Nephron (organoid): Measurements from ENCODE around the gene RALGAPA2.

Source experiments
- H3K27ac Mint-ChIP-seq, 3 experiments: 2 replicates each; pipeline ENCODE4 v1.8.0; 2020; ENCODE audit warnings: mixed read lengths in 3 of 3, mild to moderate bottlenecking in 2 of 3, moderate library complexity in 1 of 3
- H3K27me3 Mint-ChIP-seq: 2 replicates; pipeline ENCODE4 v1.8.0; 2021; ENCODE audit warnings: low read depth, mild to moderate bottlenecking, moderate library complexity, mixed read lengths
- H3K36me3 Mint-ChIP-seq: 2 replicates; pipeline ENCODE4 v1.8.0; 2020; ENCODE audit warnings: low read depth, mixed read lengths
- H3K4me1 Mint-ChIP-seq: 2 replicates; pipeline ENCODE4 v1.8.0; 2020; ENCODE audit warnings: mixed read lengths
- H3K4me3 Mint-ChIP-seq, 3 experiments: 2 replicates each; pipeline ENCODE4 v1.8.0; 2020; ENCODE audit warnings: mild to moderate bottlenecking in 3 of 3, mixed read lengths in 3 of 3, moderate library complexity in 2 of 3
- H3K9me3 Mint-ChIP-seq: 2 replicates; pipeline ENCODE4 v1.8.0; 2020; ENCODE audit warnings: mixed read lengths
- CTCF ChIP-seq, 3 experiments: fragments of 200-600 bp; sonication (generic); IDR thresholded peaks; one replicate each; pipeline ENCODE4 v1.5.0; 2021; ENCODE audit warnings: antibody characterized with exemption in 3 of 3; ENCODE audit not compliant: unreplicated experiment in 3 of 3

The RALGAPA2 gene

DNA sequence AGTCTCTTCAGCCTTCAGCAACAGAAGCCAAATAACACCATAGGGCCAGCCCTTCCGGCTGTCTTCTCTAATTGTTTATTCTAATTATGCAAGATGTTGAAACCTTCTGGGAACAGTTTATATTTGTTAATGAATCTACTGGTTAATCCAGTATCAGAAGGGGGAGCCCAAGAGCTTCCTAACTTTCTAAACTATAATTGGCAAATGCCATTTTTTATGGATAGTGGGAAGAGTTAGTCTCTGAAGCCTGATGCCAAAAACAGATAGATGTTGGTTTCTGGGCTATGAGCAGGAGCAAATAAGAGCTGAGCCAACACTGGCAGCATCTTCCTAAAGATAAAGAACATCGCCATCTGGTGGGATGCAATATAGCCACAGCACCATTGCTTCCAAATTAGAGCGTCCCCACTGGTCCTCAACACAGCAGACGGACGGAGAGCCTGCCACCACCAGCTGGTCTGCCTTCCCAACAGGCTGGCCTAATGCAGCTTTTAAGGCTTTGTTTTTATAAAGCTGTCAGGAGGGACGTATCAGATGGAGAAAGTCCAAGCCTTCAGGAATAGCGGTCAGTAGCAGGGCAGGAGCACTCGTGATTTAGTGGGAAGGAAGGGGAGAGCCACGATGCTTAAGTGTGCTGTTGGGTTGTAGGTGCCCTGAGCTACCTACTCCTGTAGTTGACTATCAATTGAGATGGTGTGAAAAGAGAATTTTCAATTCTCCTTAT lies 118.8 kb downstream of the RALGAPA2 start:
- Mint-ChIP-seq H3K27me3 (no peaks in the 10 kb centered on the region), H3K4me3 (no peak overlapping the region), H3K4me1 (peaks cover 14% of the 10 kb centered on the region), H3K9me3 (no peaks in the 10 kb centered on the region), H3K27ac (peak overlapping the region in 1 of 3 experiments; percentile 39), H3K36me3 (peaks cover 18% of the 10 kb centered on the region)
- TF ChIP-seq CTCF (IDR thresholded peaks at IDR 0.05; ENCODE audit: unreplicated experiment in 3 of 3) = peak; percentile 46 to 55 (median 46)

GRCh38 chr20:20585146-20585545 lies 127.3 kb downstream of the RALGAPA2 start:
- TF ChIP-seq CTCF (IDR thresholded peaks at IDR 0.05; ENCODE audit: unreplicated experiment in 3 of 3) = no peak
- H3K27ac Mint-ChIP-seq = no peak overlapping the region
- peaks cover 12% of the 10 kb centered on the region for H3K9me3 Mint-ChIP-seq
- no peaks in the 10 kb centered on the region for H3K4me1 Mint-ChIP-seq
- H3K27me3 Mint-ChIP-seq = no peaks in the 10 kb centered on the region
- H3K36me3 Mint-ChIP-seq = peaks cover 63% of the 10 kb centered on the region
- no peak overlapping the region for H3K4me3 Mint-ChIP-seq

- TF ChIP-seq CTCF (IDR thresholded peaks at IDR 0.05; ENCODE audit: unreplicated experiment in 3 of 3) = no peak
- H3K4me3 Mint-ChIP-seq = no peak overlapping the region
- peaks cover 12% of the 10 kb centered on the region for H3K9me3 Mint-ChIP-seq
- peaks cover 48% of the 10 kb centered on the region for H3K36me3 Mint-ChIP-seq
- no peaks in the 10 kb centered on the region for H3K4me1 Mint-ChIP-seq
- no peaks in the 10 kb centered on the region for H3K27me3 Mint-ChIP-seq
- no peak overlapping the region for H3K27ac Mint-ChIP-seq
Observed at GRCh38 chr20:20582734-20583133, 129.7 kb downstream of the RALGAPA2 start.

DNA sequence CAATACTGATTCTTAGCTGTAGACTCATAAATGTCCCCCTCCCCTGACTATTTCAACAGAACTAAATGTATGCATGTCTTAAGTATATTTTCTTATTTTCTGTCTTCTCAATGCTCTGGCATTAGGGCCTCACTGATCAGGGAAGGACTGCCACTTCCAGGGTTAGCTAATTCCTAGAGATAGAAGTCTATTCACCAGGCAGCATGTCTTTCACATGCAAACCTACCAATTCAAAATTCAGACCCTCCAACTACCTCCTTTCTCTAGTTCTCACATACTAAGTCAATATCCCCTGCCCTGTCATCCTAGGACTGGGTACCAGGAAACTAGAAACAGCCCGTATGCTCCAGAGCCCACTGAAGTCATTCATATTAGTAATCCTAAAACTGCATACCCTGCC lies 132.3 kb downstream of the RALGAPA2 start:
- peaks cover 25% of the 10 kb centered on the region for H3K36me3 Mint-ChIP-seq

GRCh38 chr20:20578838-20579237 lies 133.6 kb downstream of the RALGAPA2 start:
- H3K36me3 Mint-ChIP-seq = peaks cover 14% of the 10 kb centered on the region

More for the DNA sequence above, 132.3 kb downstream of the RALGAPA2 start:
- no peak overlapping the region for H3K27ac Mint-ChIP-seq
- no peaks in the 10 kb centered on the region for H3K9me3 Mint-ChIP-seq
- H3K27me3 Mint-ChIP-seq = no peaks in the 10 kb centered on the region
- TF ChIP-seq CTCF (IDR thresholded peaks at IDR 0.05; ENCODE audit: unreplicated experiment in 3 of 3) = no peak
- H3K4me1 Mint-ChIP-seq = no peaks in the 10 kb centered on the region
- no peak overlapping the region for H3K4me3 Mint-ChIP-seq

More at GRCh38 chr20:20578838-20579237, 133.6 kb downstream of the RALGAPA2 start:
- TF ChIP-seq CTCF (IDR thresholded peaks at IDR 0.05; ENCODE audit: unreplicated experiment in 3 of 3) = no peak
- Mint-ChIP-seq H3K4me1 (no peaks in the 10 kb centered on the region), H3K27ac (no peak overlapping the region), H3K27me3 (no peaks in the 10 kb centered on the region), H3K4me3 (no peak overlapping the region), H3K9me3 (no peaks in the 10 kb centered on the region)
